Measurements from ENCODE around the gene AGK.
A peak's percentile ranks its signal among the peaks of the same experiment; 100 is the strongest.

Gene AGK

DNA sequence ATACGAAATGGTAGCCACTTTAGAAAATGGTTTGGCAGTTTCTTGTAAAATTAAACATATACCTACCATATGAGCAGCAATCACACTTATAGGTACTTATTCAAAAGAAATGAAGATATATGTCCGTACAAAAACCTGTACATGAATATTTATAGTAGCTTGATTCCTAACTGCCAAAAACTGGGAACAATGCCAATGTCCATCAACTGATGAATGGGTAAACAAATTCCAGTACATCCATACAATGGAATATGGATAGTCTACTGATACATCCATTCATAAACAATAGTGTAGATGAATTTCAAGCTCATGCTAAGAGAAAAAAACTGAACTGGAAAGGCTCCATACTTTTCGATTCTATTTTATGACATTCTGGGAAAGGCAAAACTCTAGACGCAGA, 68.5 kb downstream of the AGK start:
- H3K4me3 ChIP-seq (ENCODE audit: control insufficient read depth in 1 of 7, extremely low read depth in 1 of 7, insufficient read depth in 4 of 7, low read depth in 2 of 7, low read length in 6 of 7): no peak overlapping the region
- peaks cover 0 to 9% (median 0%) of the 10 kb centered on the region in 5 experiments for H3K9me3 ChIP-seq (ENCODE audit: control extremely low read depth in 1 of 5, control insufficient read depth in 4 of 5, insufficient read depth in 2 of 5, low read depth in 1 of 5, low read length in 4 of 5)
- no peaks in the 10 kb centered on the region for H3K4me1 ChIP-seq (ENCODE audit: control extremely low read depth in 1 of 4, control insufficient read depth in 4 of 4, insufficient read depth in 4 of 4, low read length in 3 of 4)
- peaks cover 18 to 52% (median 20%) of the 10 kb centered on the region in 4 experiments for H3K36me3 ChIP-seq (ENCODE audit: control insufficient read depth in 4 of 4, insufficient read depth in 4 of 4, low read length in 3 of 4)
- no peak for DNase-seq
- H3K27ac ChIP-seq (ENCODE audit: insufficient read depth in 1 of 2, low read depth in 1 of 2, low read length in 2 of 2, poor library complexity in 1 of 2, severe bottlenecking in 2 of 2): no peak overlapping the region
- CTCF ChIA-PET: interaction anchor here (0.9 to 1.5 kb wide), 2 partner anchors 121 to 123 kb away, joined by 3 read pairs; no protein-coding TSS in a partner anchor
- no CpG with 5 or more reads among the region's 4 CpGs for WGBS (ENCODE audit: insufficient coverage)
- POLR2A ChIA-PET: no interaction called here
- H3K27me3 ChIP-seq (replicated peaks in 2 of 5; ENCODE audit: control insufficient read depth in 4 of 5, insufficient read depth in 5 of 5, low read length in 4 of 5): no peaks in the 10 kb centered on the region

GRCh38 chr7:141624763-141625162, 73.6 kb downstream of the AGK start:
- ChIA-PET POLR2A (no interaction called here), CTCF (no interaction called here)

GRCh38 chr7:141630621-141631020, 79.4 kb downstream of the AGK start:
- DNase-seq: no peak
- CTCF ChIA-PET: no interaction called here
- no peaks in the 10 kb centered on the region for H3K4me1 ChIP-seq (ENCODE audit: control extremely low read depth in 1 of 4, control insufficient read depth in 4 of 4, insufficient read depth in 4 of 4, low read length in 3 of 4)
- WGBS (ENCODE audit: insufficient coverage): 100% methylated on average over 3 of the region's 4 CpGs
- no peaks in the 10 kb centered on the region for H3K9me3 ChIP-seq (ENCODE audit: control extremely low read depth in 1 of 5, control insufficient read depth in 4 of 5, insufficient read depth in 2 of 5, low read depth in 1 of 5, low read length in 4 of 5)
- H3K36me3 ChIP-seq (ENCODE audit: control insufficient read depth in 4 of 4, insufficient read depth in 4 of 4, low read length in 3 of 4): peaks cover 4 to 12% (median 6%) of the 10 kb centered on the region in 4 experiments
- no peaks in the 10 kb centered on the region for H3K27me3 ChIP-seq (replicated peaks in 2 of 5; ENCODE audit: control insufficient read depth in 4 of 5, insufficient read depth in 5 of 5, low read length in 4 of 5)
- H3K27ac ChIP-seq (ENCODE audit: insufficient read depth in 1 of 2, low read depth in 1 of 2, low read length in 2 of 2, poor library complexity in 1 of 2, severe bottlenecking in 2 of 2): no peak overlapping the region
- H3K4me3 ChIP-seq (ENCODE audit: control insufficient read depth in 1 of 7, extremely low read depth in 1 of 7, insufficient read depth in 4 of 7, low read depth in 2 of 7, low read length in 6 of 7): no peak overlapping the region
- POLR2A ChIA-PET: no interaction called here

More at GRCh38 chr7:141624763-141625162, 73.6 kb downstream of the AGK start:
- 100% methylated on average over 1 of the region's 1 CpG for WGBS (ENCODE audit: insufficient coverage)
- Histone ChIP-seq H3K27ac (ENCODE audit: insufficient read depth in 1 of 2, low read depth in 1 of 2, low read length in 2 of 2, poor library complexity in 1 of 2, severe bottlenecking in 2 of 2) (no peak overlapping the region), H3K9me3 (ENCODE audit: control extremely low read depth in 1 of 5, control insufficient read depth in 4 of 5, insufficient read depth in 2 of 5, low read depth in 1 of 5, low read length in 4 of 5) (peaks cover 0 to 9% (median 0%) of the 10 kb centered on the region in 5 experiments), H3K4me3 (ENCODE audit: control insufficient read depth in 1 of 7, extremely low read depth in 1 of 7, insufficient read depth in 4 of 7, low read depth in 2 of 7, low read length in 6 of 7) (no peak overlapping the region), H3K4me1 (ENCODE audit: control extremely low read depth in 1 of 4, control insufficient read depth in 4 of 4, insufficient read depth in 4 of 4, low read length in 3 of 4) (no peaks in the 10 kb centered on the region), H3K36me3 (ENCODE audit: control insufficient read depth in 4 of 4, insufficient read depth in 4 of 4, low read length in 3 of 4) (peaks cover 15 to 43% (median 18%) of the 10 kb centered on the region in 4 experiments), H3K27me3 (replicated peaks in 2 of 5; ENCODE audit: control insufficient read depth in 4 of 5, insufficient read depth in 5 of 5, low read length in 4 of 5) (no peaks in the 10 kb centered on the region)
- no peak for DNase-seq

DNA sequence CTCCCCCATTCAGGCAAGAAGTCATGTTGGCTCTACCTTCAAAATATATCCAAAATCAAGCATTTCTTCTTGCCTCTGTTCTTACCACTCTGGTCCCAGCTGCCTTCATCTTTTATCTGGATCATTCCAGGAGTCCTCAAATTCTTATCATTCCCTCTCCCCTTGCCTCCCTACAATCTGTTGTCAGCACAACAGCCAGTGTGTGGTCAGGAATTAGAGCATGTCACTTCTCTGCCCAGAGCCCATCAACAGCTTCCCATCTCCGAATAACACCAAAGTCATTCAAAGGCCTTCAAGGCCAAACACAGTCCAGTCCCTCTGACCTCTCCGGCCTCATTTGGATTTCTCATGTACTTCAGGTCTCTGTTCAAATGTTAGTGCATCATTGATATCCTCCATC, 80.3 kb downstream of the AGK start:
- H3K27ac ChIP-seq (ENCODE audit: insufficient read depth in 1 of 2, low read depth in 1 of 2, low read length in 2 of 2, poor library complexity in 1 of 2, severe bottlenecking in 2 of 2): no peak overlapping the region
- no peaks in the 10 kb centered on the region for H3K27me3 ChIP-seq (replicated peaks in 2 of 5; ENCODE audit: control insufficient read depth in 4 of 5, insufficient read depth in 5 of 5, low read length in 4 of 5)
- 96% methylated on average over 2 of the region's 2 CpGs for WGBS (ENCODE audit: insufficient coverage)
- CTCF ChIA-PET: interaction anchor here (1.5 kb wide), 1 partner anchor 15 kb away, joined by 3 read pairs; no protein-coding TSS in a partner anchor
- H3K4me1 ChIP-seq (ENCODE audit: control extremely low read depth in 1 of 4, control insufficient read depth in 4 of 4, insufficient read depth in 4 of 4, low read length in 3 of 4): no peaks in the 10 kb centered on the region
- H3K9me3 ChIP-seq (ENCODE audit: control extremely low read depth in 1 of 5, control insufficient read depth in 4 of 5, insufficient read depth in 2 of 5, low read depth in 1 of 5, low read length in 4 of 5): no peaks in the 10 kb centered on the region
- H3K4me3 ChIP-seq (ENCODE audit: control insufficient read depth in 1 of 7, extremely low read depth in 1 of 7, insufficient read depth in 4 of 7, low read depth in 2 of 7, low read length in 6 of 7): no peak overlapping the region
- POLR2A ChIA-PET: no interaction called here
- no peak for DNase-seq
- peaks cover 4 to 12% (median 6%) of the 10 kb centered on the region in 4 experiments for H3K36me3 ChIP-seq (ENCODE audit: control insufficient read depth in 4 of 4, insufficient read depth in 4 of 4, low read length in 3 of 4)

- H3K27ac ChIP-seq (ENCODE audit: insufficient read depth in 1 of 2, low read depth in 1 of 2, low read length in 2 of 2, poor library complexity in 1 of 2, severe bottlenecking in 2 of 2): no peak overlapping the region
- ChIA-PET CTCF (interaction anchor here (0.6 to 2.1 kb wide), 2 partner anchors 16 to 1015 kb away, joined by 4 to 8 read pairs; no protein-coding TSS in a partner anchor), POLR2A (no interaction called here)
- H3K4me1 ChIP-seq (ENCODE audit: control extremely low read depth in 1 of 4, control insufficient read depth in 4 of 4, insufficient read depth in 4 of 4, low read length in 3 of 4): no peaks in the 10 kb centered on the region
- H3K27me3 ChIP-seq (replicated peaks in 2 of 5; ENCODE audit: control insufficient read depth in 4 of 5, insufficient read depth in 5 of 5, low read length in 4 of 5): no peaks in the 10 kb centered on the region
- peaks cover 4 to 10% (median 8%) of the 10 kb centered on the region in 4 experiments for H3K36me3 ChIP-seq (ENCODE audit: control insufficient read depth in 4 of 4, insufficient read depth in 4 of 4, low read length in 3 of 4)
- no peaks in the 10 kb centered on the region for H3K9me3 ChIP-seq (ENCODE audit: control extremely low read depth in 1 of 5, control insufficient read depth in 4 of 5, insufficient read depth in 2 of 5, low read depth in 1 of 5, low read length in 4 of 5)
- no peak for DNase-seq
- H3K4me3 ChIP-seq (ENCODE audit: control insufficient read depth in 1 of 7, extremely low read depth in 1 of 7, insufficient read depth in 4 of 7, low read depth in 2 of 7, low read length in 6 of 7): no peak overlapping the region
- WGBS (ENCODE audit: insufficient coverage): 100% methylated on average over 5 of the region's 5 CpGs
Observed at GRCh38 chr7:141634065-141634464, 82.9 kb downstream of the AGK start.

DNA sequence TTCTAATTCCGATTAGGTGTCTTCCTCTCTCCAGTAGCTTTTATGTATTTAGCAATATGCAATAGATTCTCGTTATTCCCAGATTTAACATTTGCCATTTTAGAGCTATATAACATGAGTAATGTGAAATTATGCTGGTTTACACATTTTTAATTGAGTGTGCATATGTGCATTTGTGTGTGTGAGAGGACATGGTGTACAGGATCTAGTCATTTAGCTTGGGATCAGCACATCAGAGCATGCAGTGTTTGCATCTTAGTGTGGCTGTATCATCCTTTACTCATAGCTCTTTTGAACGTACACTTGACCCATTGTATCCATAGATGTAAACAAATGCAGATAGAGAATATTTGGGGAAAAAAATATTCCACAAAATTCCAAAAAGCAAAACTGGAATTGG, 84.8 kb downstream of the AGK start:
- ChIA-PET CTCF (interaction anchor here (0.6 to 2.1 kb wide), 2 partner anchors 9 to 14 kb away, joined by 3 to 8 read pairs; no protein-coding TSS in a partner anchor), POLR2A (no interaction called here)
- Histone ChIP-seq H3K27me3 (replicated peaks in 2 of 5; ENCODE audit: control insufficient read depth in 4 of 5, insufficient read depth in 5 of 5, low read length in 4 of 5) (no peaks in the 10 kb centered on the region), H3K9me3 (ENCODE audit: control extremely low read depth in 1 of 5, control insufficient read depth in 4 of 5, insufficient read depth in 2 of 5, low read depth in 1 of 5, low read length in 4 of 5) (no peaks in the 10 kb centered on the region), H3K27ac (ENCODE audit: insufficient read depth in 1 of 2, low read depth in 1 of 2, low read length in 2 of 2, poor library complexity in 1 of 2, severe bottlenecking in 2 of 2) (no peak overlapping the region), H3K4me1 (ENCODE audit: control extremely low read depth in 1 of 4, control insufficient read depth in 4 of 4, insufficient read depth in 4 of 4, low read length in 3 of 4) (no peaks in the 10 kb centered on the region), H3K4me3 (ENCODE audit: control insufficient read depth in 1 of 7, extremely low read depth in 1 of 7, insufficient read depth in 4 of 7, low read depth in 2 of 7, low read length in 6 of 7) (no peak overlapping the region), H3K36me3 (ENCODE audit: control insufficient read depth in 4 of 4, insufficient read depth in 4 of 4, low read length in 3 of 4) (peaks cover 7 to 15% (median 9%) of the 10 kb centered on the region in 4 experiments)
- no CpG with 5 or more reads among the region's 3 CpGs for WGBS (ENCODE audit: insufficient coverage)
- no peak for DNase-seq

DNA sequence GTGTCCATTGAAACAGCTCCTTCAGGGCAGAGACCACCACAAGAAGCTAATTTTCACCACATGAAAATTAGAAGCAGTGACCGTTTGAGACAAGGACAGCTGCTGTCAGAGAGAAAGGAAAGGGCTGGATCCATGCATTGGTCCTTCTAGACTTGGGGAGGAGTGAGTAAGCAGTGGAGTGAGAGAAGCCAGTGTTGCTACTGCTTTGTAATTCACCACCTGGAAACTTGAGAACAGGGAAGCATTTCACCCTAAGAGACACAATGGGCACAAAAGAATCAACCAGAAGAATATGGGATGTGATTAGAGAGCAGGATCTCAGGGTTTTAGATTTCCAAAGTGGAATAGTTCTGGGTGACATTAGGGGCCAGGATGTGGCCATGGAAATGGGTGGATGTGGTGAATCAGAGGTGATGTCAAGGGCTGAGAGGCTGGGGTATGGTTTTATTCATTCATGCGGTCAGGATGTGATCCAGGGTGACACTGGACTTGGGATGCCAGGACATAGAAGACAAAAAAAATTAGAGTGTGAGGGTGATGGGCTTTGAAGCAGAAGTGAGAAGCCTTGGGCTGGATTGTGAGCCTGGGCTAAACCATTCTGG, 89.1 kb downstream of the AGK start:
- Histone ChIP-seq H3K4me1 (ENCODE audit: control extremely low read depth in 1 of 4, control insufficient read depth in 4 of 4, insufficient read depth in 4 of 4, low read length in 3 of 4) (no peaks in the 10 kb centered on the region), H3K27me3 (replicated peaks in 2 of 5; ENCODE audit: control insufficient read depth in 4 of 5, insufficient read depth in 5 of 5, low read length in 4 of 5) (no peaks in the 10 kb centered on the region), H3K9me3 (ENCODE audit: control extremely low read depth in 1 of 5, control insufficient read depth in 4 of 5, insufficient read depth in 2 of 5, low read depth in 1 of 5, low read length in 4 of 5) (no peaks in the 10 kb centered on the region), H3K27ac (ENCODE audit: insufficient read depth in 1 of 2, low read depth in 1 of 2, low read length in 2 of 2, poor library complexity in 1 of 2, severe bottlenecking in 2 of 2) (peak overlapping the region in 1 of 2 experiments; percentile 13), H3K36me3 (ENCODE audit: control insufficient read depth in 4 of 4, insufficient read depth in 4 of 4, low read length in 3 of 4) (peaks cover 0 to 29% (median 15%) of the 10 kb centered on the region in 4 experiments), H3K4me3 (ENCODE audit: control insufficient read depth in 1 of 7, extremely low read depth in 1 of 7, insufficient read depth in 4 of 7, low read depth in 2 of 7, low read length in 6 of 7) (no peak overlapping the region)
- WGBS (ENCODE audit: insufficient coverage): 100% methylated on average over 1 of the region's 2 CpGs
- ChIA-PET POLR2A (no interaction called here), CTCF (no interaction called here)
- no peak for DNase-seq
